Lower lobe of right lung (tissue), 2 donors: ENCODE results near the gene FEM1B. TPM values are rescaled to one million over a fixed set of nuclear protein-coding genes. Genes with fewer than 3 reads are reported as not detected.

ENCODE experiments used
- ATAC-seq, 2 donors: fragments of 200-7000 bp; cut with Tn5 transposase; one replicate each; pipeline ENCODE4 v1.9.1; 2020 to 2022; ENCODE audit warnings: mild to moderate bottlenecking in 2 of 2, moderate library complexity in 2 of 2
- DNase-seq: peaks from one replicate; pipeline ENCODE4 v3.0.0-alpha.2; 2020
- H3K27ac ChIP-seq: fragments of 200-600 bp; one replicate; pipeline ENCODE4 v1.8.0; 2022
- H3K27me3 ChIP-seq: fragments of 200-600 bp; one replicate; pipeline ENCODE4 v1.8.0; 2022; ENCODE audit warnings: low read depth
- H3K36me3 ChIP-seq: fragments of 200-600 bp; one replicate; pipeline ENCODE4 v1.8.0; 2022; ENCODE audit warnings: mild to moderate bottlenecking
- H3K4me1 ChIP-seq: fragments of 200-600 bp; one replicate; pipeline ENCODE4 v1.8.0; 2022
- H3K4me3 ChIP-seq: fragments of 200-600 bp; one replicate; pipeline ENCODE4 v1.8.0; 2022; ENCODE audit warnings: mild to moderate bottlenecking
- H3K9me3 ChIP-seq: fragments of 200-600 bp; one replicate; pipeline ENCODE4 v1.8.0; 2022
- CTCF ChIP-seq: fragments of 200-600 bp; IDR thresholded peaks from one replicate; pipeline ENCODE4 v1.8.0; 2022; ENCODE audit warnings: antibody characterized with exemption, mild to moderate bottlenecking
- intact Hi-C: fragments of 100-400 bp; cut with DNase I; formaldehyde crosslinking; loops from one replicate; pipeline ENCODE4 v1.11.0; 2022
- total RNA-seq: library from RNA; stranded (reverse); fragmentation: NEBNext Ultra II Directional; extraction: Animal tissue kit (Norgen Biotek cat#: 25700); gene quantifications from one replicate; pipeline ENCODE4 v1.2.1, GENCODE V29; 2021
- donor health status: DM: no; HTN: yes; CAD: no; lungs with severe emphysema.

FEM1B gene
- total RNA-seq, 1 donor from 2014 or later, result 55.3 TPM

GRCh38 chr15:68281008-68281407 lies 3.5 kb downstream of the FEM1B start:
- Histone ChIP-seq H3K4me3 (peak overlapping the region; percentile 85), H3K27ac (peak overlapping the region; percentile 24), H3K27me3 (no peaks in the 10 kb centered on the region), H3K4me1 (peaks cover 81% of the 10 kb centered on the region), H3K36me3 (peaks cover 15% of the 10 kb centered on the region), H3K9me3 (no peaks in the 10 kb centered on the region)
- intact Hi-C loops, result no loop called here
- no peak for DNase-seq
- no peak for ATAC-seq
- TF ChIP-seq CTCF, result no peak

- no peaks in the 10 kb centered on the region for H3K27me3 ChIP-seq
- TF ChIP-seq CTCF, result no peak
- DNase-seq (no peak), ATAC-seq (no peak)
- H3K4me3 ChIP-seq, result no peak overlapping the region
- intact Hi-C loops, result no loop called here
- no peak overlapping the region for H3K27ac ChIP-seq
- H3K9me3 ChIP-seq, result no peaks in the 10 kb centered on the region
- peaks cover 80% of the 10 kb centered on the region for H3K4me1 ChIP-seq
- H3K36me3 ChIP-seq, result peaks cover 15% of the 10 kb centered on the region
Observed at GRCh38 chr15:68283401-68283800, 5.9 kb downstream of the FEM1B start.

GRCh38 chr15:68284616-68285258 lies 7.2 kb downstream of the FEM1B start:
- no peak overlapping the region for H3K27ac ChIP-seq
- H3K4me1 ChIP-seq, result peaks cover 73% of the 10 kb centered on the region
- H3K27me3 ChIP-seq, result no peaks in the 10 kb centered on the region
- peaks cover 19% of the 10 kb centered on the region for H3K36me3 ChIP-seq
- TF ChIP-seq CTCF, result no peak
- DNase-seq (no peak), ATAC-seq (no peak)
- H3K4me3 ChIP-seq, result no peak overlapping the region
- intact Hi-C loops, result no loop called here
- no peaks in the 10 kb centered on the region for H3K9me3 ChIP-seq

GRCh38 chr15:68285259-68285980 lies 7.9 kb downstream of the FEM1B start:
- Histone ChIP-seq H3K36me3 (peaks cover 26% of the 10 kb centered on the region), H3K4me3 (no peak overlapping the region), H3K27ac (no peak overlapping the region), H3K4me1 (peaks cover 66% of the 10 kb centered on the region), H3K9me3 (no peaks in the 10 kb centered on the region), H3K27me3 (no peaks in the 10 kb centered on the region)
- intact Hi-C loops, result no loop called here
- ATAC-seq (peak in 1 of 2 donors; percentile 30), DNase-seq (no peak)
- TF ChIP-seq CTCF, result no peak

- Histone ChIP-seq H3K4me3 (no peak overlapping the region), H3K27ac (no peak overlapping the region), H3K4me1 (peaks cover 58% of the 10 kb centered on the region), H3K9me3 (no peaks in the 10 kb centered on the region), H3K27me3 (no peaks in the 10 kb centered on the region), H3K36me3 (peaks cover 34% of the 10 kb centered on the region)
- TF ChIP-seq CTCF, result no peak
- intact Hi-C loops, result no loop called here
- DNase-seq, result no peak
- no peak for ATAC-seq
Observed at GRCh38 chr15:68286256-68286655, 8.7 kb downstream of the FEM1B start.
